Fibroblast of lung (primary cell): Measurements from ENCODE around the gene MAPK8IP3. TPM values are rescaled to one million over a fixed set of nuclear protein-coding genes. Genes with fewer than 3 reads are reported as not detected.

Experiments
- DNase-seq, 2 donors: peaks; one replicate each; pipeline versions ENCODE4 v3.0.0 to v3.0.0-alpha.2; 2010; ENCODE audit warnings: low read depth in 2 of 2
- H2AFZ ChIP-seq: 2 replicates; pipeline ENCODE4 v1.5.1; 2012; ENCODE audit warnings: low read length, control low read depth, inconsistent platforms
- H3K27ac ChIP-seq: 2 replicates; pipeline ENCODE4 v1.5.1; 2011; ENCODE audit warnings: low read length, control low read depth; ENCODE audit not compliant: insufficient read depth
- H3K27me3 ChIP-seq: 2 replicates; pipeline ENCODE4 v1.5.1; 2011; ENCODE audit warnings: mild to moderate bottlenecking, low read length; ENCODE audit not compliant: control insufficient read depth, insufficient read depth
- H3K36me3 ChIP-seq: 2 replicates; pipeline ENCODE4 v1.5.1; 2011; ENCODE audit warnings: low read length; ENCODE audit not compliant: control insufficient read depth, insufficient read depth
- H3K4me1 ChIP-seq: 2 replicates; pipeline ENCODE4 v1.5.1; 2011; ENCODE audit warnings: low read length; ENCODE audit not compliant: control insufficient read depth, insufficient read depth; ENCODE audit errors: extremely low read depth
- H3K4me2 ChIP-seq: 2 replicates; pipeline ENCODE4 v1.5.1; 2011; ENCODE audit warnings: low read length, control low read depth; ENCODE audit not compliant: insufficient read depth; ENCODE audit errors: extremely low read depth
- H3K4me3 ChIP-seq, 4 experiments: fragments of 200-600 bp in 1 of 4; sonication (generic) in 1 of 4; replicated peaks in 1 of 4; 2 replicates each; pipeline ENCODE4 v1.5.1; 2011 to 2016; ENCODE audit warnings: low read length in 4 of 4, low read depth in 3 of 4, mild to moderate bottlenecking in 3 of 4, control low read depth in 2 of 4, inconsistent platforms in 1 of 4, mixed read lengths in 1 of 4; ENCODE audit not compliant: insufficient read depth in 1 of 4; ENCODE audit errors: control extremely low read depth in 1 of 4
- H3K79me2 ChIP-seq: 2 replicates; pipeline ENCODE4 v1.5.1; 2012; ENCODE audit warnings: mild to moderate bottlenecking, low read length, inconsistent platforms; ENCODE audit not compliant: control insufficient read depth, insufficient read depth
- H3K9ac ChIP-seq: 2 replicates; pipeline ENCODE4 v1.5.1; 2011; ENCODE audit warnings: mild to moderate bottlenecking, low read length, control low read depth; ENCODE audit not compliant: insufficient read depth
- H3K9me3 ChIP-seq: 2 replicates; pipeline ENCODE4 v1.5.1; 2012; ENCODE audit warnings: low read depth, low read length; ENCODE audit not compliant: control insufficient read depth, insufficient read depth
- H4K20me1 ChIP-seq: 2 replicates; pipeline ENCODE4 v1.5.1; 2011; ENCODE audit warnings: low read length; ENCODE audit not compliant: control insufficient read depth, insufficient read depth; ENCODE audit errors: extremely low read depth
- EZH2 ChIP-seq: IDR thresholded peaks from 2 replicates; pipeline ENCODE4 v1.5.1; 2012; ENCODE audit warnings: low read length, control low read depth, mild to moderate bottlenecking; ENCODE audit errors: missing control alignments
- polyA minus RNA-seq: library from RNA; depleted of rRNA, polyadenylated mRNA; stranded (reverse); fragments of >200 nt; gene quantifications from 2 replicates; pipeline ENCODE4 v1.2.3, GENCODE V29; 2011; ENCODE audit warnings: low replicate concordance
- polyA plus RNA-seq, 2 donors: library from polyadenylated mRNA; depleted of rRNA in 1 of 2; stranded (reverse) in 1 of 2; unstranded in 1 of 2; fragments of >200 nt; gene quantifications; 2 replicates each; pipeline ENCODE4 v1.2.1, GENCODE V29; 2011 to 2012; ENCODE audit warnings: missing spikeins in 1 of 2
- total RNA-seq: library from RNA; depleted of rRNA; stranded (reverse); fragments of >200 nt; gene quantifications from 2 replicates; pipeline ENCODE4 v1.2.1, GENCODE V29; 2014
- TF ChIP-seq, protein P1 (sequence below), 2 donors: IDR thresholded peaks in 1 of 2; conservative IDR thresholded peaks in 1 of 2; 1 replicate in 1 of 2; 2 replicates in 1 of 2; pipeline ENCODE4 v1.5.1; 2011 to 2012; ENCODE audit warnings: low read length in 2 of 2, control low read depth in 1 of 2, inconsistent platforms in 1 of 2, low read depth in 1 of 2, mild to moderate bottlenecking in 1 of 2

MAPK8IP3 gene
- total RNA-seq (24.1 and 36.3 TPM in 2 replicates), polyA plus RNA-seq (7.9 and 9.4 TPM in 2 replicates), polyA minus RNA-seq (6.8 and 34.6 TPM in 2 replicates)
- 15.2 and 16.4 TPM in 2 replicates for polyA plus RNA-seq (2012)

DNA sequence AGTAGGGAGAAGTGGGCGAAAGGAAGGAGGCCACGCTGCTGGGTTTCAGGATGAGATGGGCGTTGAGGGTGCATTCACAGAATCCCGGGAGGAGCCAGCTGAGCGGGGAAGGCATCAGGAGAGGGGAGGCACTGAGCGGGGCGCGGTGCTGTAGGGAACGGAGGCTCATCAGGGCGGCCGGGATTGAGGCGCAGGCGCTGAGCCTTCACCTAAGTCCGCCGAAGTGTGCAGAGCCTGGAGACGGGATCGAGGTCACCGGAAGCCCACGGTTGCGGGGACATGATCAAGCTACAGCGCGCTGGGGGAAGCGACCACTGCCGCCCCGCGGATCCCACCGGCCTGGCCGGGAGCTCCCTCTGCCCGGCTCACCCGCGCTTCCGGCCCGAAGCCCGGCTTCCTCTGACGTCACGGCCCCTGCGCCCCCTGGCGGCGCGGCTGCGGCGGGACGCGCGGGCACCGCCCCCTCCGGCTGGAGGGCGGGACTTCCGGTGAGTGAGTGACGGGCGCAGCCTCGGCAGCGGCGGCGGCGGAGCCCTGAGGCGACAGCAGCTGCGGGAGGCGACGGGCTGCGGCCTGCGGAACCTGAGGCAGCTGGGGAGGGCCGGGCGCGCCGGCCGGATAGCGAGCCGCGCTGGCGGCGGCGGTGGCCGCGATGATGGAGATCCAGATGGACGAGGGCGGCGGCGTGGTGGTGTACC lies at the start of gene MAPK8IP3:
Gene MAPK8IP3, plus strand, starts transcription at position 508 of the 698 bp plus-strand sequence. Its CDS starts 145 bp downstream, at position 653.
- H3K4me2 ChIP-seq: peak within 1 kb of the TSS; percentile 99
- H3K36me3 ChIP-seq: peaks cover 2% of the 10 kb centered on the region
- H2AFZ ChIP-seq: peak within 1 kb of the TSS; percentile 95
- H3K27ac ChIP-seq: peak within 1 kb of the TSS; percentile 93
- DNase-seq: peak; percentile 76 to 85
- peaks cover 5% of the 10 kb centered on the region for H3K4me1 ChIP-seq
- TF ChIP-seq, protein P1, sequence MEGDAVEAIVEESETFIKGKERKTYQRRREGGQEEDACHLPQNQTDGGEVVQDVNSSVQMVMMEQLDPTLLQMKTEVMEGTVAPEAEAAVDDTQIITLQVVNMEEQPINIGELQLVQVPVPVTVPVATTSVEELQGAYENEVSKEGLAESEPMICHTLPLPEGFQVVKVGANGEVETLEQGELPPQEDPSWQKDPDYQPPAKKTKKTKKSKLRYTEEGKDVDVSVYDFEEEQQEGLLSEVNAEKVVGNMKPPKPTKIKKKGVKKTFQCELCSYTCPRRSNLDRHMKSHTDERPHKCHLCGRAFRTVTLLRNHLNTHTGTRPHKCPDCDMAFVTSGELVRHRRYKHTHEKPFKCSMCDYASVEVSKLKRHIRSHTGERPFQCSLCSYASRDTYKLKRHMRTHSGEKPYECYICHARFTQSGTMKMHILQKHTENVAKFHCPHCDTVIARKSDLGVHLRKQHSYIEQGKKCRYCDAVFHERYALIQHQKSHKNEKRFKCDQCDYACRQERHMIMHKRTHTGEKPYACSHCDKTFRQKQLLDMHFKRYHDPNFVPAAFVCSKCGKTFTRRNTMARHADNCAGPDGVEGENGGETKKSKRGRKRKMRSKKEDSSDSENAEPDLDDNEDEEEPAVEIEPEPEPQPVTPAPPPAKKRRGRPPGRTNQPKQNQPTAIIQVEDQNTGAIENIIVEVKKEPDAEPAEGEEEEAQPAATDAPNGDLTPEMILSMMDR (conservative IDR thresholded peaks at IDR 0.05 in 1 of 2, IDR thresholded peaks at IDR 0.05 in 1 of 2; ENCODE audit: low read depth in 1 of 2, low read length in 2 of 2): peak; percentile 42 to 70
- TF ChIP-seq EZH2: no peak
- no peaks in the 10 kb centered on the region for H4K20me1 ChIP-seq
- H3K79me2 ChIP-seq: peaks cover 45% of the 10 kb centered on the region
- H3K27me3 ChIP-seq: no peaks in the 10 kb centered on the region
- peak within 1 kb of the TSS; percentile 84 for H3K9ac ChIP-seq
- H3K4me3 ChIP-seq: peak within 1 kb of the TSS; percentile 86 to 98 (median 88)
- no peaks in the 10 kb centered on the region for H3K9me3 ChIP-seq

DNA sequence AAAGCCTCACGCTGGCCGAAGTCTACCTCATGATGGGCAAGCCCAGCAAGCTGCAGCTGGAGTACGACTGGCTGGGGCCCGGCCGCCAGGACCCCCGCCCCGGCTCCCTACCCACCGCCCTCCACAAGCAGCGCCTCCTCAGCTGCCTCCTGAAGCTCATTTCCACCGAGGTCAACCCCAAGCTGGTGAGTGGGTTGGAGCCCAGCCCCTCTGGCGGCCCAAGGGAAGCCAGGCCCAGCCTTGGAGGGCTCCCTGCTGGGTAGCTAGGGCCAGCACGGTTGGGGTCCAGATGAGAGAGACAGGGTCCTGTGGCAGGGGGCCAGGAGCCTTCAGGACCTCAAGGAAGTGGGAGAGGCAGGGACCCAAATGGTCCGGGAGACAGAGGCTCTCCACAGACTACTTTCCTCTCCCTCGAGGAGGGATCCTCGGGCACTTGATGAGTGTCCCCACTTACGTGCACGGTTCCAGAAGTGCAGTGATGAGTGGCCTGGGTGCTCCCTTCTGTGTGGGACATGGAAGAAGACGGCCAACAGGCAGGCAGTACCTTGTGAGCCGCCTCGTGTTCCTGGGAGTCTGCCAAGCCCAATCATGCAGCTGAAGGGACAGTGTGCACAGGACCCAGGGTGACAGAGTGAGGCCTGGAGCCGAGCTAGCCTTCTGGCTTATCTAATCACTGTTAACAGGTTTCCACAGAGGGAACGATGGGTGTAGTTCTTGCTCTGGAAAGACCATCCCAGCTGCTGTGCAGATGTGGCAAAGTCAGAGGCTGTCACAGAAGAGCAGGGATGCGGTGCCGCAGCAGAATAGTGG lies 49.0 kb upstream of the MAPK8IP3 start:
- H3K27me3 ChIP-seq: no peaks in the 10 kb centered on the region
- no peak for DNase-seq
- no peak overlapping the region for H3K4me2 ChIP-seq
- H3K9ac ChIP-seq: no peak overlapping the region
- H3K9me3 ChIP-seq: no peaks in the 10 kb centered on the region
- no peaks in the 10 kb centered on the region for H4K20me1 ChIP-seq
- no peaks in the 10 kb centered on the region for H3K4me1 ChIP-seq
- no peak overlapping the region for H3K27ac ChIP-seq
- no peak for TF ChIP-seq EZH2
- TF ChIP-seq, protein P1 (conservative IDR thresholded peaks at IDR 0.05 in 1 of 2, IDR thresholded peaks at IDR 0.05 in 1 of 2; ENCODE audit: low read depth in 1 of 2, low read length in 2 of 2): no peak
- H2AFZ ChIP-seq: no peak overlapping the region
- peaks cover 24% of the 10 kb centered on the region for H3K36me3 ChIP-seq
- no peaks in the 10 kb centered on the region for H3K79me2 ChIP-seq
- H3K4me3 ChIP-seq: no peak overlapping the region

DNA sequence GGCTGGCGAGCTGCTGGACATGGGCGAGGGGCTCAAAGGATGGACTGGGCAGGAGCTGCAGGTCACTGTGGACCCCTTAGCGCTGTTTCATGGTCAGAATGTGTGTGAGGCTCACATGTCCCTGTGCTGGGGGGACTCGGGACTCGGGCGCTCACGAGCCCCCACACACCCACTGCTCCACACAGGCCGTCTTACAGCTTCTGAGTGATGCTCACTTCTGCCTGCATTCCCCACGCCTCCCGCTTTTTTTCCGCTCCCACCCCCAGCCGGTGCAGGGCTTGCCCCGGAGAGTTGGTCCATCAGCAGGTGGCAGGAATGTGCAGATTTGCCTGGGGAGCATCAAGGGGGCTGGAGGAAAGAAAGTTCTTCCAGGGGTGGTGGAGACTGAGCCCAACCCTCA lies 48.2 kb upstream of the MAPK8IP3 start:
- Histone ChIP-seq H3K4me1 (no peaks in the 10 kb centered on the region), H3K36me3 (peaks cover 28% of the 10 kb centered on the region), H2AFZ (no peak overlapping the region), H3K79me2 (no peaks in the 10 kb centered on the region), H3K9me3 (no peaks in the 10 kb centered on the region), H3K9ac (no peak overlapping the region), H4K20me1 (no peaks in the 10 kb centered on the region), H3K4me3 (no peak overlapping the region), H3K4me2 (no peak overlapping the region), H3K27me3 (no peaks in the 10 kb centered on the region), H3K27ac (no peak overlapping the region)
- DNase-seq: no peak
- TF ChIP-seq, protein P1 (conservative IDR thresholded peaks at IDR 0.05 in 1 of 2, IDR thresholded peaks at IDR 0.05 in 1 of 2; ENCODE audit: low read depth in 1 of 2, low read length in 2 of 2): no peak
- no peak for TF ChIP-seq EZH2
